Fibroblast of villous mesenchyme (primary cell): ENCODE results near the gene UQCC5. TPM values are rescaled to one million over a fixed set of nuclear protein-coding genes. Genes with fewer than 3 reads are reported as not detected.

ENCODE experiments used
- DNase-seq: peaks from one replicate; pipeline ENCODE4 v3.0.0-alpha.2; 2010; ENCODE audit warnings: low read depth
- H3K4me3 ChIP-seq: 2 replicates; pipeline ENCODE4 v1.5.1; 2011; ENCODE audit warnings: low read depth, mild to moderate bottlenecking, low read length
- total RNA-seq: library from RNA; depleted of rRNA; stranded (reverse); fragments of >200 nt; gene quantifications from 2 replicates; pipeline ENCODE4 v1.2.3, GENCODE V29; 2012
- TF ChIP-seq, protein P1 (sequence below): IDR thresholded peaks from 2 replicates; pipeline ENCODE4 v1.5.1; 2012; ENCODE audit warnings: low read depth, mild to moderate bottlenecking, low read length; ENCODE audit not compliant: insufficient read depth

The UQCC5 gene
- total RNA-seq, 1 donor, result 17.7 TPM

DNA sequence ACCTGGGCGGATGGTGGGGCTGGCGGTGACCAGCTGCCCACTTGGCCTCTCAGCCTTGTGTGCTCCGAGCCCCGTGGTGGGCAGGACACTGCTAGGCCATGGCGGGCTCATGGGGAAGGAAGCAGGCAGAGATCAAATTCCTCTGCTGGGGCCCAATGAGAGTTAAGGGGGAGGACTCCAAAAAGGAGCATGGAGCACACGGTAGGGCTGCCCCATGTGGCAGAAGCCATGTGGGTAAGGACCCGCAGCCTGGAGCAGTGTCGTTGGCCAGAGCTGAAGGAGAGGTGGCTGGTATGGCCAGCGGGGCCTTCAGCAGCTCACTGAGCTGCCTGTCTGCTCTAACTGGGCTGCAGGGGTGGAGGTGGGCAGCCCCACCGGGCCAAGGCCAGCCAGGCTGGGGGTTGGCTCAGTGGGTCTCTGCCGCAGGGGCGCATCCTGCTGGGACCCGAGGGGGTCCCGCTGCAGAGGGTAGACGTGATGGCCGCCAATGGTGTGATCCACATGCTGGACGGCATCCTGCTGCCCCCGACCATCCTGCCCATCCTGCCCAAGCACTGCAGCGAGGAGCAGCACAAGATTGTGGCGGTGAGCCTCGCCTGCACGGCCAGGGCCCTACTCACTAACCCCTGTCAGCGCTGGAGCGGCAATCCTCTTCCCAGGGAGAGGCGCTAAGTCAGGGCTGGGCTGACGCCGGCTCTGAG is 30.0 kb upstream of the UQCC5 start:
- DNase-seq, result no peak
- TF ChIP-seq, protein P1, sequence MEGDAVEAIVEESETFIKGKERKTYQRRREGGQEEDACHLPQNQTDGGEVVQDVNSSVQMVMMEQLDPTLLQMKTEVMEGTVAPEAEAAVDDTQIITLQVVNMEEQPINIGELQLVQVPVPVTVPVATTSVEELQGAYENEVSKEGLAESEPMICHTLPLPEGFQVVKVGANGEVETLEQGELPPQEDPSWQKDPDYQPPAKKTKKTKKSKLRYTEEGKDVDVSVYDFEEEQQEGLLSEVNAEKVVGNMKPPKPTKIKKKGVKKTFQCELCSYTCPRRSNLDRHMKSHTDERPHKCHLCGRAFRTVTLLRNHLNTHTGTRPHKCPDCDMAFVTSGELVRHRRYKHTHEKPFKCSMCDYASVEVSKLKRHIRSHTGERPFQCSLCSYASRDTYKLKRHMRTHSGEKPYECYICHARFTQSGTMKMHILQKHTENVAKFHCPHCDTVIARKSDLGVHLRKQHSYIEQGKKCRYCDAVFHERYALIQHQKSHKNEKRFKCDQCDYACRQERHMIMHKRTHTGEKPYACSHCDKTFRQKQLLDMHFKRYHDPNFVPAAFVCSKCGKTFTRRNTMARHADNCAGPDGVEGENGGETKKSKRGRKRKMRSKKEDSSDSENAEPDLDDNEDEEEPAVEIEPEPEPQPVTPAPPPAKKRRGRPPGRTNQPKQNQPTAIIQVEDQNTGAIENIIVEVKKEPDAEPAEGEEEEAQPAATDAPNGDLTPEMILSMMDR, result no peak
- no peak overlapping the region for H3K4me3 ChIP-seq

GRCh38 chr3:52507359-52507758 is 29.0 kb upstream of the UQCC5 start:
- TF ChIP-seq, protein P1, result no peak
- peak; percentile 93 for DNase-seq

GRCh38 chr3:52509753-52510328 is 26.6 kb upstream of the UQCC5 start:
- TF ChIP-seq, protein P1, result no peak
- no peak overlapping the region for H3K4me3 ChIP-seq
- DNase-seq, result no peak

More at GRCh38 chr3:52507359-52507758, 29.0 kb upstream of the UQCC5 start:
- H3K4me3 ChIP-seq, result no peak overlapping the region

GRCh38 chr3:52511509-52511908 is 24.9 kb upstream of the UQCC5 start:
- TF ChIP-seq, protein P1, result no peak
- H3K4me3 ChIP-seq, result no peak overlapping the region
- no peak for DNase-seq

- TF ChIP-seq, protein P1, result no peak
- H3K4me3 ChIP-seq, result no peak overlapping the region
- DNase-seq, result no peak
These were observed 24.3 kb upstream of the UQCC5 start for GRCh38 chr3:52512105-52512504.

- TF ChIP-seq, protein P1, result no peak
- DNase-seq, result no peak
- no peak overlapping the region for H3K4me3 ChIP-seq
These were observed 23.7 kb upstream of the UQCC5 start for GRCh38 chr3:52512727-52513126.

GRCh38 chr3:52513281-52513680 is 23.1 kb upstream of the UQCC5 start:
- H3K4me3 ChIP-seq, result no peak overlapping the region
- TF ChIP-seq, protein P1, result no peak
- DNase-seq, result no peak
